Epithelial cell of esophagus (primary cell): ENCODE data around the gene TBC1D5.

Source experiments
- DNase-seq: peaks from one replicate; pipeline ENCODE4 v3.0.0; 2010; ENCODE audit warnings: low read depth
- H3K4me3 ChIP-seq: 2 replicates; pipeline ENCODE4 v1.5.1; 2011; ENCODE audit warnings: mild to moderate bottlenecking, low read length, control low read depth
- CTCF ChIP-seq: IDR thresholded peaks from 2 replicates; pipeline ENCODE4 v1.5.1; 2011; ENCODE audit warnings: low read depth, mild to moderate bottlenecking, low read length, control low read depth, inconsistent platforms; ENCODE audit not compliant: insufficient read depth; ENCODE audit errors: missing control alignments

The TBC1D5 gene

GRCh38 chr3:17432236-17432635 is 310.2 kb downstream of the TBC1D5 start:
- DNase-seq: peak; percentile 40
- TF ChIP-seq CTCF: no peak
- H3K4me3 ChIP-seq: no peak overlapping the region

DNA sequence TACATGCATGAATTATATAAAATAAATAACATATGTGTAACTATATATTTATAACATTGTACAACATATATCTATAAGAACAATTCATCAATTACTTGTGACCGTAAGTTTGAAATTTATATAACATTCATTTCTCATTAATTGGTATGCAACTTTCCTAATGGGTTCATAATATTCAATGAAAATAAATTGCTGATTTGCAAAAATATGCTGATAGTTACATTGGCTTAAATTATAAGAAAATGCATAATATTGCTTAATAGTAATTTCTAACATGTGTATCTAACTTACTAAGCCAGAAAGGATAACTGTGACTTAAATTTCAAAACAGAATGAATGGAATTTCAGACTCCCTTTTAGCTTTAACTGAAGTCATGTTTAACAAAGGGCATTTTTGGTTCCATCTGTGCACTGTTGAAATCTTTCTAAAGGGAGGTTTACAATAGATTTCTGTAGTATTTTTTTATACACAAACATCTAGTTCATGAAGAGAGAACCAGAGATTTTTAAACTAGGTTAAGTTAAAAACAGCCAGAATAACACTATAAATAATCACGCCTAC is 310.9 kb downstream of the TBC1D5 start:
- no peak for TF ChIP-seq CTCF
- H3K4me3 ChIP-seq: no peak overlapping the region
- DNase-seq: no peak

DNA sequence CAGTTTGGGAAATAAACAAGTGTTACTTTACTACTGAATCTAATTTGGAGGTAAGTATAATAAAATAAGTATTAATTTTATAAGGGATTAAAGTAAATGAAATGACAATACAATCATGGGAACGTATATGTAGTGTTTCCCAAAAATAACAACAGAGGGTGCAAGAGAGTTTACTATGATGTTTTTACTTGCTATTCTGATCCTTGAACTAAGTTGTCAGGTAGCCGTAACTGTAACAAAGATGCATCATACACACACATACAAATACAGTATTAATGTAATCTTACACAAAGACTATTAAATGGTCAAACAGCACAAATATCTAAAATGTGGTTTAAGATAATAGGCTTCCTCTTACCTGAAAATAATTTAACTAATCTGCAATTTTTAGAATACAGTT is 311.4 kb downstream of the TBC1D5 start:
- H3K4me3 ChIP-seq: no peak overlapping the region
- peak; percentile 37 for TF ChIP-seq CTCF
- DNase-seq: peak; percentile 59

- TF ChIP-seq CTCF: no peak
- DNase-seq: no peak
- H3K4me3 ChIP-seq: no peak overlapping the region
Observed at GRCh38 chr3:17430582-17430981, 311.8 kb downstream of the TBC1D5 start.

- TF ChIP-seq CTCF: no peak
- DNase-seq: no peak
- no peak overlapping the region for H3K4me3 ChIP-seq
Observed at GRCh38 chr3:17423786-17424536, 318.5 kb downstream of the TBC1D5 start.

DNA sequence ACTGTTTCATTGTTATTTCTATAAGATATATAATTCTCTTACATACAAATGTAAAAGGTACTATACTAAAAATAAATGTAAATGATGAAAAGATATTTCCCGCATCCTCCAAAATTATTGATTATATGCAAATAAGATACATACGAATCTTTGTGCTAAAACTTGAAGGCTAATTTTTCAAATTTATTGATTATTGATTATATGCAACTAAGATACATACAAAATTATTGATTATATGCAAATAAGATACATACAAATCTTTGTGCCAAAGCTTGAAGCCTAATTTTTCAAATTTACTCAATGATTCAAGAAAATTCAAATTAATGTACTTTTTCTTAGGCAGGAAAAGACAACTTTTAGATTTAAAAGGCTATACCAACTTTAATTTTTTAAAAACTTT is 319.8 kb downstream of the TBC1D5 start:
- DNase-seq: no peak
- no peak overlapping the region for H3K4me3 ChIP-seq
- no peak for TF ChIP-seq CTCF

- no peak overlapping the region for H3K4me3 ChIP-seq
- no peak for TF ChIP-seq CTCF
- no peak for DNase-seq
Observed at GRCh38 chr3:17420668-17421067, 321.8 kb downstream of the TBC1D5 start.
